Measurements from ENCODE around the gene ADAR. TPM values are rescaled to one million over a fixed set of nuclear protein-coding genes. Genes with fewer than 3 reads are reported as not detected.

The ADAR gene
- total RNA-seq, 1 experiment from 2014 or later, result 171 TPM

- no peak for DNase-seq (ENCODE audit: low spot score)
- Histone ChIP-seq H3K9me3 (ENCODE audit: low read depth, low read length, poor library complexity, severe bottlenecking) (no peaks in the 10 kb centered on the region), H3K36me3 (ENCODE audit: insufficient read depth, low read length, poor library complexity, severe bottlenecking) (no peaks in the 10 kb centered on the region), H3K27me3 (replicated peaks; ENCODE audit: insufficient read depth, low read depth, low read length, poor library complexity) (peaks cover 3% of the 10 kb centered on the region), H3K4me1 (ENCODE audit: insufficient read depth, low read length, poor library complexity, severe bottlenecking) (no peaks in the 10 kb centered on the region), H3K4me3 (ENCODE audit: low read depth, low read length, poor library complexity, severe bottlenecking) (no peak overlapping the region), H3K27ac (ENCODE audit: low read depth, low read length, poor library complexity, severe bottlenecking) (no peak overlapping the region)
- no TSS peak for BruUV-seq (replicated peaks)
- POLR2A ChIA-PET (ENCODE audit: low non-redundant PET), result no interaction called here
- intact Hi-C loops (cut with micrococcal nuclease; ENCODE audit: unreplicated experiment), result no loop called here
- no peak for TF ChIP-seq EZH2 (IDR thresholded peaks at IDR 0.05; ENCODE audit: borderline replicate concordance, low read depth, low read length, poor library complexity, severe bottlenecking)
- TF ChIP-seq CTCF (conservative IDR thresholded peaks at IDR 0.05; ENCODE audit: low read depth, low read length), result no peak
- CTCF ChIA-PET, result no interaction called here
These were observed 66.8 kb downstream of the ADAR start for GRCh38 chr1:154541231-154541630.

GRCh38 chr1:154539486-154540483, 68.2 kb downstream of the ADAR start:
- intact Hi-C loops (cut with micrococcal nuclease; ENCODE audit: unreplicated experiment), result no loop called here
- ChIA-PET POLR2A (ENCODE audit: low non-redundant PET) (no interaction called here), CTCF (no interaction called here)
- Histone ChIP-seq H3K4me3 (ENCODE audit: low read depth, low read length, poor library complexity, severe bottlenecking) (no peak overlapping the region), H3K9me3 (ENCODE audit: low read depth, low read length, poor library complexity, severe bottlenecking) (peaks cover 3% of the 10 kb centered on the region), H3K4me1 (ENCODE audit: insufficient read depth, low read length, poor library complexity, severe bottlenecking) (no peaks in the 10 kb centered on the region), H3K27ac (ENCODE audit: low read depth, low read length, poor library complexity, severe bottlenecking) (no peak overlapping the region), H3K36me3 (ENCODE audit: insufficient read depth, low read length, poor library complexity, severe bottlenecking) (no peaks in the 10 kb centered on the region), H3K27me3 (replicated peaks; ENCODE audit: insufficient read depth, low read depth, low read length, poor library complexity) (peaks cover 3% of the 10 kb centered on the region)
- TF ChIP-seq EZH2 (IDR thresholded peaks at IDR 0.05; ENCODE audit: borderline replicate concordance, low read depth, low read length, poor library complexity, severe bottlenecking), result no peak
- TF ChIP-seq CTCF (conservative IDR thresholded peaks at IDR 0.05; ENCODE audit: low read depth, low read length), result no peak
- no peak for DNase-seq (ENCODE audit: low spot score)
- no TSS peak for BruUV-seq (replicated peaks)

GRCh38 chr1:154536570-154536969, 71.4 kb downstream of the ADAR start:
- H3K4me1 ChIP-seq (ENCODE audit: insufficient read depth, low read length, poor library complexity, severe bottlenecking), result no peaks in the 10 kb centered on the region
- peaks cover 3% of the 10 kb centered on the region for H3K9me3 ChIP-seq (ENCODE audit: low read depth, low read length, poor library complexity, severe bottlenecking)
- no peak overlapping the region for H3K4me3 ChIP-seq (ENCODE audit: low read depth, low read length, poor library complexity, severe bottlenecking)
- H3K27me3 ChIP-seq (replicated peaks; ENCODE audit: insufficient read depth, low read depth, low read length, poor library complexity), result no peaks in the 10 kb centered on the region
- TF ChIP-seq EZH2 (IDR thresholded peaks at IDR 0.05; ENCODE audit: borderline replicate concordance, low read depth, low read length, poor library complexity, severe bottlenecking), result no peak
- CTCF ChIA-PET, result no interaction called here
- BruUV-seq (replicated peaks), result no TSS peak
- no peak overlapping the region for H3K27ac ChIP-seq (ENCODE audit: low read depth, low read length, poor library complexity, severe bottlenecking)
- DNase-seq (ENCODE audit: low spot score), result no peak
- H3K36me3 ChIP-seq (ENCODE audit: insufficient read depth, low read length, poor library complexity, severe bottlenecking), result no peaks in the 10 kb centered on the region
- intact Hi-C loops (cut with micrococcal nuclease; ENCODE audit: unreplicated experiment), result no loop called here
- POLR2A ChIA-PET (ENCODE audit: low non-redundant PET), result no interaction called here
